Measurements from ENCODE around the gene TRMT112. TPM values are rescaled to one million over a fixed set of nuclear protein-coding genes. Genes with fewer than 3 reads are reported as not detected.

TRMT112 gene
- total and polyA plus RNA-seq, 2 of the 4 experiments (the other 2 are of a cell fraction): 173 to 202 TPM

GRCh38 chr11:64322925-64323260, 5.5 kb upstream of the TRMT112 start:
- dilution Hi-C loops (cut with HindIII; ENCODE audit: low sequenced_read_pairs, unreplicated experiment): no loop called here
- H3K4me3 ChIP-seq (ENCODE audit: insufficient read depth, low read depth, low read length): no peak overlapping the region
- no peak for DNase-seq
- ChIA-PET CTCF (interaction anchor here (1.5 kb wide), 1 partner anchor 9 kb away, joined by 4 read pairs; no protein-coding TSS in a partner anchor), POLR2A (ENCODE audit: unreplicated experiment) (no interaction called here)
- BruUV-seq (replicated peaks): no TSS peak
- H3K4me2 ChIP-seq (ENCODE audit: low read depth, low read length): no peak overlapping the region
- in situ Hi-C loops (cut with MboI; ENCODE audit: low sequenced_read_pairs): no loop called here
- H4K20me1 ChIP-seq (ENCODE audit: insufficient read depth, low read length): no peaks in the 10 kb centered on the region; the same call in 1 of the 2 replicates
- no peak overlapping the region for H3K18ac ChIP-seq (ENCODE audit: low read depth, low read length)
- H3K23ac ChIP-seq (ENCODE audit: low read depth, low read length): no peak overlapping the region
- H4K5ac ChIP-seq (ENCODE audit: low read depth, low read length): no peak overlapping the region
- H2BK20ac ChIP-seq (ENCODE audit: low read depth, low read length): no peak overlapping the region
- H2AK9ac ChIP-seq (replicated peaks; ENCODE audit: low read depth, low read length, poor library complexity): peak overlapping the region; percentile 23
- H3K9me1 ChIP-seq (ENCODE audit: insufficient read depth, low read length): peaks cover 14% of the 10 kb centered on the region
- H2BK15ac ChIP-seq (ENCODE audit: low read depth, low read length): no peak overlapping the region
- H3K27me3 ChIP-seq (ENCODE audit: control insufficient read depth, insufficient read depth, low read length): no peaks in the 10 kb centered on the region; the same call in 1 of the 2 replicates
- intact Hi-C loops (cut with micrococcal nuclease): no loop called here
- peaks cover 22% of the 10 kb centered on the region for H3K36me3 ChIP-seq (ENCODE audit: control insufficient read depth, insufficient read depth, low read length)
- H2AK5ac ChIP-seq (ENCODE audit: low read depth, low read length): no peak overlapping the region
- H3K56ac ChIP-seq (ENCODE audit: extremely low read depth, insufficient read depth, low read length): no peak overlapping the region
- H2BK5ac ChIP-seq (ENCODE audit: low read depth, low read length, poor library complexity, severe bottlenecking): peak overlapping the region; percentile 16
- H3K4me1 ChIP-seq (ENCODE audit: control insufficient read depth, insufficient read depth, low read length): peaks cover 10% of the 10 kb centered on the region
- no peak overlapping the region for H2BK120ac ChIP-seq (ENCODE audit: low read depth, low read length)
- no peak overlapping the region for H3K9ac ChIP-seq (ENCODE audit: low read depth, low read length)
- no peak overlapping the region for H3K14ac ChIP-seq (replicated peaks; ENCODE audit: low read depth, low read length)
- no peak overlapping the region for H3K4ac ChIP-seq (ENCODE audit: low read depth, low read length)
- no peak overlapping the region for H4K91ac ChIP-seq (ENCODE audit: insufficient read depth, low read depth, low read length)
- no peak overlapping the region for H2AFZ ChIP-seq (replicated peaks; ENCODE audit: low read length, poor library complexity)
- H4K8ac ChIP-seq (ENCODE audit: low read depth in 2 of 2, low read length in 2 of 2): no peak overlapping the region
- peaks cover 7 to 25% of the 10 kb centered on the region in 2 experiments for H3K79me1 ChIP-seq (ENCODE audit: low read depth in 1 of 2, low read length in 2 of 2)
- 0 out of 2 replicates have a peak, but pooled peaks cover 2% of the 10 kb centered on the region for H3K9me3 ChIP-seq (ENCODE audit: control insufficient read depth, insufficient read depth, low read length)
- no peak for ATAC-seq (ENCODE audit: low read depth)
- H3K27ac ChIP-seq (ENCODE audit: insufficient read depth, low read length): no peak overlapping the region
- no peak for TF ChIP-seq NFE2L2 (IDR thresholded peaks at IDR 0.05; ENCODE audit: low read depth, low read length)
- TF ChIP-seq FOS (IDR thresholded peaks at IDR 0.05; ENCODE audit: low read depth, low read length): no peak
- TF ChIP-seq, protein P1, sequence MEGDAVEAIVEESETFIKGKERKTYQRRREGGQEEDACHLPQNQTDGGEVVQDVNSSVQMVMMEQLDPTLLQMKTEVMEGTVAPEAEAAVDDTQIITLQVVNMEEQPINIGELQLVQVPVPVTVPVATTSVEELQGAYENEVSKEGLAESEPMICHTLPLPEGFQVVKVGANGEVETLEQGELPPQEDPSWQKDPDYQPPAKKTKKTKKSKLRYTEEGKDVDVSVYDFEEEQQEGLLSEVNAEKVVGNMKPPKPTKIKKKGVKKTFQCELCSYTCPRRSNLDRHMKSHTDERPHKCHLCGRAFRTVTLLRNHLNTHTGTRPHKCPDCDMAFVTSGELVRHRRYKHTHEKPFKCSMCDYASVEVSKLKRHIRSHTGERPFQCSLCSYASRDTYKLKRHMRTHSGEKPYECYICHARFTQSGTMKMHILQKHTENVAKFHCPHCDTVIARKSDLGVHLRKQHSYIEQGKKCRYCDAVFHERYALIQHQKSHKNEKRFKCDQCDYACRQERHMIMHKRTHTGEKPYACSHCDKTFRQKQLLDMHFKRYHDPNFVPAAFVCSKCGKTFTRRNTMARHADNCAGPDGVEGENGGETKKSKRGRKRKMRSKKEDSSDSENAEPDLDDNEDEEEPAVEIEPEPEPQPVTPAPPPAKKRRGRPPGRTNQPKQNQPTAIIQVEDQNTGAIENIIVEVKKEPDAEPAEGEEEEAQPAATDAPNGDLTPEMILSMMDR (conservative IDR thresholded peaks at IDR 0.05; ENCODE audit: low read depth, low read length): no peak
- TF ChIP-seq MAFK (IDR thresholded peaks at IDR 0.05; ENCODE audit: low read depth, low read length): no peak
- TF ChIP-seq BHLHE40 (IDR thresholded peaks at IDR 0.05; ENCODE audit: low read depth, low read length): no peak
- no peak for TF ChIP-seq POLR2A (IDR thresholded peaks at IDR 0.05; ENCODE audit: low read depth, low read length)
- TF ChIP-seq USF2 (IDR thresholded peaks at IDR 0.05; ENCODE audit: low read depth, low read length): no peak
- no peak for TF ChIP-seq SMC3 (IDR thresholded peaks at IDR 0.05; ENCODE audit: low read depth, low read length)
- TF ChIP-seq, protein P2, sequence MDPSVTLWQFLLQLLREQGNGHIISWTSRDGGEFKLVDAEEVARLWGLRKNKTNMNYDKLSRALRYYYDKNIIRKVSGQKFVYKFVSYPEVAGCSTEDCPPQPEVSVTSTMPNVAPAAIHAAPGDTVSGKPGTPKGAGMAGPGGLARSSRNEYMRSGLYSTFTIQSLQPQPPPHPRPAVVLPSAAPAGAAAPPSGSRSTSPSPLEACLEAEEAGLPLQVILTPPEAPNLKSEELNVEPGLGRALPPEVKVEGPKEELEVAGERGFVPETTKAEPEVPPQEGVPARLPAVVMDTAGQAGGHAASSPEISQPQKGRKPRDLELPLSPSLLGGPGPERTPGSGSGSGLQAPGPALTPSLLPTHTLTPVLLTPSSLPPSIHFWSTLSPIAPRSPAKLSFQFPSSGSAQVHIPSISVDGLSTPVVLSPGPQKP (IDR thresholded peaks at IDR 0.05; ENCODE audit: borderline replicate concordance, low read depth, low read length): no peak
- TF ChIP-seq CHD1 (IDR thresholded peaks at IDR 0.05; ENCODE audit: low read depth, low read length): no peak
- TF ChIP-seq RCOR1 (IDR thresholded peaks at IDR 0.05; ENCODE audit: insufficient replicate concordance, low read length): no peak
- no peak for TF ChIP-seq MAZ (IDR thresholded peaks at IDR 0.05; ENCODE audit: borderline replicate concordance, low read depth, low read length)
- no peak for TF ChIP-seq RFX5 (IDR thresholded peaks at IDR 0.05; ENCODE audit: low read depth, low read length)
- TF ChIP-seq RAD21 (IDR thresholded peaks at IDR 0.05; ENCODE audit: low read length): no peak
- WGBS, 2 experiments (ENCODE audit: extremely low coverage in 2 of 2, insufficient read length in 1 of 2): 100% methylated on average over 2 of the region's 7 CpGs; no CpG with 5 or more reads in 1 of the 2 experiments

Measured in IMR-90 (cell line).